ENCODE data around the gene DVL2.

The DVL2 gene

GRCh38 chr17:7250695-7251627, 16.6 kb upstream of the DVL2 start:
- H3K79me2 ChIP-seq (ENCODE audit: insufficient read depth, low read length) = peaks cover 31% of the 10 kb centered on the region
- no peaks in the 10 kb centered on the region for H3F3A ChIP-seq (ENCODE audit: insufficient read depth, low read length)
- no peaks in the 10 kb centered on the region for H3K9me3 ChIP-seq (ENCODE audit: low read length)
- peak overlapping the region; percentile 99 for H3K4me2 ChIP-seq (ENCODE audit: low read length)
- no peak overlapping the region for H2AFZ ChIP-seq (ENCODE audit: low read length)
- H3K9me2 ChIP-seq (ENCODE audit: low read depth, low read length) = no peaks in the 10 kb centered on the region
- H3K4me3 ChIP-seq (ENCODE audit: low read depth, low read length, poor library complexity, severe bottlenecking) = peak overlapping the region; percentile 77
- no peak for TF ChIP-seq EZH2 (IDR thresholded peaks at IDR 0.05; ENCODE audit: borderline replicate concordance, low read length)
- TF ChIP-seq CTCF (IDR thresholded peaks at IDR 0.05; ENCODE audit: low read length) = no peak
- H3K27me3 ChIP-seq (ENCODE audit: insufficient read depth, low read length) = no peaks in the 10 kb centered on the region
- peak overlapping the region; percentile 97 for H3K9ac ChIP-seq (ENCODE audit: low read length)
- no peaks in the 10 kb centered on the region for H4K20me1 ChIP-seq (ENCODE audit: insufficient read depth, low read length)
- H3K4me1 ChIP-seq (ENCODE audit: insufficient read depth, low read length, severe bottlenecking) = peaks cover 32% of the 10 kb centered on the region
- H3K27ac ChIP-seq (ENCODE audit: low read depth, low read length, poor library complexity, severe bottlenecking) = peak overlapping the region; percentile 39
- H3K36me3 ChIP-seq (ENCODE audit: insufficient read depth, low read length) = peaks cover 35% of the 10 kb centered on the region

- H2AFZ ChIP-seq (ENCODE audit: low read length) = no peak overlapping the region
- TF ChIP-seq EZH2 (IDR thresholded peaks at IDR 0.05; ENCODE audit: borderline replicate concordance, low read length) (no peak), CTCF (IDR thresholded peaks at IDR 0.05; ENCODE audit: low read length) (no peak)
- H3K79me2 ChIP-seq (ENCODE audit: insufficient read depth, low read length) = peaks cover 31% of the 10 kb centered on the region
- no peaks in the 10 kb centered on the region for H3K9me2 ChIP-seq (ENCODE audit: low read depth, low read length)
- H4K20me1 ChIP-seq (ENCODE audit: insufficient read depth, low read length) = no peaks in the 10 kb centered on the region
- no peaks in the 10 kb centered on the region for H3F3A ChIP-seq (ENCODE audit: insufficient read depth, low read length)
- H3K4me3 ChIP-seq (ENCODE audit: low read depth, low read length, poor library complexity, severe bottlenecking) = peak overlapping the region; percentile 77
- no peaks in the 10 kb centered on the region for H3K9me3 ChIP-seq (ENCODE audit: low read length)
- peak overlapping the region; percentile 15 for H3K27ac ChIP-seq (ENCODE audit: low read depth, low read length, poor library complexity, severe bottlenecking)
- peaks cover 32% of the 10 kb centered on the region for H3K36me3 ChIP-seq (ENCODE audit: insufficient read depth, low read length)
- peak overlapping the region; percentile 97 for H3K9ac ChIP-seq (ENCODE audit: low read length)
- H3K4me2 ChIP-seq (ENCODE audit: low read length) = peak overlapping the region; percentile 99
- peaks cover 32% of the 10 kb centered on the region for H3K4me1 ChIP-seq (ENCODE audit: insufficient read depth, low read length, severe bottlenecking)
- no peaks in the 10 kb centered on the region for H3K27me3 ChIP-seq (ENCODE audit: insufficient read depth, low read length)
Observed at GRCh38 chr17:7249830-7250229, 15.5 kb upstream of the DVL2 start.

GRCh38 chr17:7249214-7249613, 14.9 kb upstream of the DVL2 start:
- no peaks in the 10 kb centered on the region for H3K9me2 ChIP-seq (ENCODE audit: low read depth, low read length)
- H2AFZ ChIP-seq (ENCODE audit: low read length) = no peak overlapping the region
- H3K4me2 ChIP-seq (ENCODE audit: low read length) = peak overlapping the region; percentile 99
- no peaks in the 10 kb centered on the region for H3K27me3 ChIP-seq (ENCODE audit: insufficient read depth, low read length)
- H4K20me1 ChIP-seq (ENCODE audit: insufficient read depth, low read length) = no peaks in the 10 kb centered on the region
- H3F3A ChIP-seq (ENCODE audit: insufficient read depth, low read length) = no peaks in the 10 kb centered on the region
- H3K79me2 ChIP-seq (ENCODE audit: insufficient read depth, low read length) = peaks cover 31% of the 10 kb centered on the region
- H3K9me3 ChIP-seq (ENCODE audit: low read length) = no peaks in the 10 kb centered on the region
- no peak overlapping the region for H3K27ac ChIP-seq (ENCODE audit: low read depth, low read length, poor library complexity, severe bottlenecking)
- peak overlapping the region; percentile 77 for H3K4me3 ChIP-seq (ENCODE audit: low read depth, low read length, poor library complexity, severe bottlenecking)
- H3K4me1 ChIP-seq (ENCODE audit: insufficient read depth, low read length, severe bottlenecking) = peaks cover 32% of the 10 kb centered on the region
- TF ChIP-seq CTCF (IDR thresholded peaks at IDR 0.05; ENCODE audit: low read length) = no peak
- no peak for TF ChIP-seq EZH2 (IDR thresholded peaks at IDR 0.05; ENCODE audit: borderline replicate concordance, low read length)
- peak overlapping the region; percentile 97; the same call in 1 of the 2 replicates for H3K9ac ChIP-seq (ENCODE audit: low read length)
- H3K36me3 ChIP-seq (ENCODE audit: insufficient read depth, low read length) = peaks cover 32% of the 10 kb centered on the region

Measured in OCI-LY1 (cell line).